ENCODE measurements around the gene RFC1.

DNA sequence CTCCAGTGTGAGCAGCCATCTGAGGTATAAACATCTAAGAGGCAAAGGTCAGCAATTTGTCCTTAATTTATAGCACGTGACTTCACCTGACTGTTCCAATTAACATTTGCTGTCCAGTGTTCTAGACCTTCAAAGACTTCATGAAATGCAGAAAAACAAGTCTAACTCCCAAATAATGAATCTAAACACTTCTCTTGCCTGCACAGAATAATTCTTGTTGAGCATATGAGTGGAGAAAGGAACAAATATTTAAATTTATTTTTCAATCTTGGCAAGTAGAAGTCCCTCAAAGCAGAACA is 12.0 kb downstream of the RFC1 start:
- TF ChIP-seq POLR2A (IDR thresholded peaks at IDR 0.05; ENCODE audit: low read depth, low read length) (no peak), POLR2AphosphoS5 (IDR thresholded peaks at IDR 0.05; ENCODE audit: low read depth, low read length) (no peak), TAF1 (IDR thresholded peaks at IDR 0.05; ENCODE audit: low read depth, low read length) (no peak)

All from GM12891 (cell line).